ENCODE measurements around the gene L3MBTL4.

DNA sequence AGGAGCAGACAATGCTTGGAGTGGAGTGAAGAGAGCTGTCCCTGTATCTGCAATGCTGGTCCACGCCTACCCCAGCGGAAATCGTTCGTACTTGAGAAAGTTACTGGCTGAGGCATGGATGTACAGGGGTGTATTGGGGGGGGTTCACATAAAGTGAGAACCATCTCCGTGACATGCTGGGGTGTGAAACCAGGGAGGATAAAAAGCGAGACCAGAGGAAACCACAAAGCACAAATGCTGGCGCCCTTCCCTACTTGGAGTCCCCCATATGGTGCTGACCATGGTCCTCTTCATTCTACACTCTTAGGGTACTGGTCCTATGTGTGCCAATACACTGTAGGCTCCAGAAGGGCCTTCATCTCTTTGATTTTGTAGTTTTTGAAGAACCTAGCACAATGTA lies 244.1 kb downstream of the L3MBTL4 start:
- TF ChIP-seq, protein P1, sequence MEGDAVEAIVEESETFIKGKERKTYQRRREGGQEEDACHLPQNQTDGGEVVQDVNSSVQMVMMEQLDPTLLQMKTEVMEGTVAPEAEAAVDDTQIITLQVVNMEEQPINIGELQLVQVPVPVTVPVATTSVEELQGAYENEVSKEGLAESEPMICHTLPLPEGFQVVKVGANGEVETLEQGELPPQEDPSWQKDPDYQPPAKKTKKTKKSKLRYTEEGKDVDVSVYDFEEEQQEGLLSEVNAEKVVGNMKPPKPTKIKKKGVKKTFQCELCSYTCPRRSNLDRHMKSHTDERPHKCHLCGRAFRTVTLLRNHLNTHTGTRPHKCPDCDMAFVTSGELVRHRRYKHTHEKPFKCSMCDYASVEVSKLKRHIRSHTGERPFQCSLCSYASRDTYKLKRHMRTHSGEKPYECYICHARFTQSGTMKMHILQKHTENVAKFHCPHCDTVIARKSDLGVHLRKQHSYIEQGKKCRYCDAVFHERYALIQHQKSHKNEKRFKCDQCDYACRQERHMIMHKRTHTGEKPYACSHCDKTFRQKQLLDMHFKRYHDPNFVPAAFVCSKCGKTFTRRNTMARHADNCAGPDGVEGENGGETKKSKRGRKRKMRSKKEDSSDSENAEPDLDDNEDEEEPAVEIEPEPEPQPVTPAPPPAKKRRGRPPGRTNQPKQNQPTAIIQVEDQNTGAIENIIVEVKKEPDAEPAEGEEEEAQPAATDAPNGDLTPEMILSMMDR (IDR thresholded peaks at IDR 0.05): no peak
- no peak for TF ChIP-seq POLR2A (IDR thresholded peaks at IDR 0.05)
